HG03095 (cell line): Measurements from ENCODE around the gene CPS1.

ENCODE experiments used
- ATAC-seq: cut with Tn5 transposase; IDR thresholded peaks from one replicate; pipeline ENCODE4 v1.9.1; 2021; ENCODE audit warnings: moderate library complexity; ENCODE audit not compliant: unreplicated experiment

CPS1 gene

GRCh38 chr2:210604666-210605065 lies 48.3 kb downstream of the CPS1 start:
- ATAC-seq: no peak

DNA sequence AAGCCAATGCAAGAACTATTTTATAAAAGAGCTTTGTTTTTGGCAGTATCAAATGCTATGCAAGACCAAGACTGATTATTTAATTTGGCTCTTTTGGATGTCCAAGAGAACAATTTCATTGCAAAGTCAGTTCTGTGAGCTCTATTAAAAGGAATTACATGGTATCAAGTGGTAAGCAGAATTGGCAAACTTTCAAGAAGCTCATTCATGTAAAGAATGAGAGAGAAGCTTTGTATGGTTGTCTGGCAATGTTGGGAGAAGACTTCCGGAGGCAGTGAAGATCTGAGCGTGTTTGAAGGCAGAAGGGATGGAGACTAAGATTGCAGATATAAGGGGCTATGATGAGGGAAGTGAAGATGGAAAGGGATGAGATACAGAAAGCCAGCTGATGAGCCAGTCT lies 49.6 kb downstream of the CPS1 start:
- ATAC-seq: no peak

GRCh38 chr2:210611466-210611865 lies 55.1 kb downstream of the CPS1 start:
- ATAC-seq: no peak

- ATAC-seq: no peak
These were observed 59.7 kb downstream of the CPS1 start for GRCh38 chr2:210616074-210616473.

- ATAC-seq: no peak
These were observed 60.9 kb downstream of the CPS1 start for GRCh38 chr2:210617318-210617717.

- ATAC-seq: peak; percentile 84
These were observed 61.4 kb downstream of the CPS1 start for GRCh38 chr2:210617732-210618330.

GRCh38 chr2:210620456-210620855 lies 64.1 kb downstream of the CPS1 start:
- ATAC-seq: no peak

- no peak for ATAC-seq
These were observed 67.1 kb downstream of the CPS1 start for GRCh38 chr2:210623506-210623905.

DNA sequence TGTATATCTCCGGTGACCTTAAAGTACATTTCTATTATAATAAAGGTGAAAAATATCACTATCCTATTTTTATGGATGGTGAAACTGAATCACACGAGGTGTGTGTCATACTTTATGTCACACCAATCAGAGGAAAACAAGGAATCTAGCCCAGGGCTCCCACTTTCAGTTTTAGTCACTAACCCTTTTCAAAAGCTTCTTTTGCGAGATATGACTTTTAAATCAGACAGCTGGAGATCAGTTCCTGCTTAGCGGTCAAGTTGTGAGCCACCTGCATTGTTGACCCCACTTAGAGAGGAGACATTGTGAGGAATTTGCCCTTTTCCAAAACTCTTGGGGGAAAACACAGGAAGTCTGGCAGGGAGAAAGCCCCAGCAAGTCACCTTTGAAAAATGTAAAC lies 70.5 kb downstream of the CPS1 start:
- ATAC-seq: no peak

GRCh38 chr2:210630873-210631560 lies 74.6 kb downstream of the CPS1 start:
- ATAC-seq: no peak

DNA sequence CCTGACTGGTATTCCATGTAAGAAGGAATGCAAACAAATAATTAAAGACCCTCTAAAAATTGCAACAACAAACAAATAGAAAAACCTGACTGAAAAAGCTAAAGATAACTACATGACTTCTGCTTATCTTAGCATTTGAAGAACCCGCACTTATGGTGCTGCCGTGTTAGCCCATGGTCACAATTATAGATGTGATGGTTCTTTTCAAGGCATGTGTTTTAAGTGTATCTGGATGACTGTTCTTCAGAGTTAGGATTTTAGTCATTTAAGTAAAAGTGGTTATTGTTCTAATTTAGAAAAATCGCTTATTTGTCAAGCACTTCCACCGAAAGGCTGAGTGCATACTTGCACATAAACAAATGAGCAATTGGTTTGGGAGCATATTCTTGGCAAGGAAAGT lies 77.3 kb downstream of the CPS1 start:
- peak; percentile 66 for ATAC-seq

- no peak for ATAC-seq
These were observed 78.9 kb downstream of the CPS1 start for GRCh38 chr2:210635257-210635656.

GRCh38 chr2:210642333-210642732 lies 85.9 kb downstream of the CPS1 start:
- no peak for ATAC-seq

- ATAC-seq: no peak
These were observed 90.8 kb downstream of the CPS1 start for GRCh38 chr2:210647151-210647550.

DNA sequence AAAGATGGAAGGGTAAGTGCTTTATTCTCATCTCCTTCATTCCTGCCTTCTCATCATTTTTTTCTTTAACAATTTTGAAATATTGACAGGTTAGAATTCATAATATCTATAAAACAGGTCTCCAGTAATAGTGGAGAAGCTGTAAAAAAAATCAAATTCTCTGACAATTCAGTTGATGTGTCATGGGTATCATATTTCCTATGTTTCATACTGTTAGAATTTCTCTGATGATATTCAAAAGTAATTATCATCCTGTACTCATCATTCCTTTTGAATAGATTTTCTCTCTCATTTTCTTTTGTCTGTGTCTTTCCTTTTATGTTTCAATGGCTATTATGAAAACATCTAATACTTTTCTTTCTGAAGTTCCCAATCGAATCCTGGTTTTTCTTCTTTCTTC lies 97.7 kb downstream of the CPS1 start:
- no peak for ATAC-seq

- no peak for ATAC-seq
These were observed 99.0 kb downstream of the CPS1 start for GRCh38 chr2:210655229-210655975.

DNA sequence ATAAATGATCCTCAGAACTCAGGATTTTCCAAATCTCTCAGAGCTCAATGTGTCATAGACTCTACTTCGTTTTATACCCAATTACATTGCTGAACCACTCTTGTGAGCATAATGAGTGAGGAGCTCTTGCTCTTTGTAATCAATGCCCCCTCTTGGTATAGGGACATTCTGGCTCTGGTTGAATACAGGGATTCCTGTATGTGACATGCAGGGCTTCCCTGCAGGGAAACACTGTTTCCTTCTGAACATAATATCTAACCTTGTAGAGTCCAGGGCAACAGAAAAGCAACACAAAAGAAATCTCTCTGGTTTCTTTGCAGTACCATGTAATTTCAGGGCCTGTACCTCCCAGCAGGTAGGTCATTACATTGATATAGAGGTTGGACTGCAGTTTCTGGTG lies 101.5 kb downstream of the CPS1 start:
- ATAC-seq: no peak

- no peak for ATAC-seq
These were observed 104.4 kb downstream of the CPS1 start for GRCh38 chr2:210660751-210661150.

DNA sequence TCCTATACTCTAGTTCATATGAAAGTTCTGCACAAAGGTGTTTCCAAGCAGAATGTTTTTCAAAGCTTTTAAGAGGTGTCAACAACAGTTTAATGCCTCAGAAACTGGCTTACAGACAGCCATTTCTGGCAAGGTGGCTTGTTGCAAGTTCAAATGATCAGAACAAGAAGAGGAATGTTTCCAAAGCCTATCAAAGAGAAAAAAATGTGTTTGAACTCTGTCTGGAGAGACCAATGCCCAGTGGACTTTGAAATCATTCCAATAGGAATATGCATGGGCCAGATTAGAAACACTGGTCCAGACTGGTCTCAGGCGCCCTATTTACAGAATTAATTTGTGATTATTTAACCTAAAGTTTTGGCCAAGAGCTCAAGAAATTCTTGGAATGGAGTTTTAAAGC lies 106.2 kb downstream of the CPS1 start:
- no peak for ATAC-seq

GRCh38 chr2:210663631-210664089 lies 107.3 kb downstream of the CPS1 start:
- no peak for ATAC-seq

GRCh38 chr2:210667711-210668110 lies 111.3 kb downstream of the CPS1 start:
- no peak for ATAC-seq

DNA sequence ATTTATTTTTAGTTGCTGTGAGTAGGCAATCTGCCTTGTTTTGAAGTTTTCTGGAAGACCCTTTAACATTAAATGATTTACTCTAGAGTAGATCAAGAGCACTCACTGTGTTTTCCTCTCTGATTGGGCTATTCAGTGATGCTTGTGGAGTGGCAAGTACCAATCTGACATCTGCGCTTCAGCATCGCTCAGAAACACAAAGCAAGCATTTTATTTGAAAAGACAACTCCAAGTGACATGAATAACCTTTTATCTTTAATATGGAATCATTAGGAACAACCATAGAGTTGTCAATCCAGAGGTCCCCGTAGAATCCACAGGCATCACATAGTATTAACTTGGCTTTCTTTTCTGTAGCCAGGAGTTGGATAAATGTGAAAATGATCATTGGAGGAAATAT lies 114.7 kb downstream of the CPS1 start:
- ATAC-seq: no peak
